ENCODE results near the gene HBS1L. TPM values are rescaled to one million over a fixed set of nuclear protein-coding genes. Genes with fewer than 3 reads are reported as not detected.

HBS1L gene
- total RNA-seq, 3 donors from 2014 or later (not counting 1 experiment from before 2014, with no cell fraction given), result 75.3 to 82.2 (median 80.1) TPM

GRCh38 chr6:135085700-135086413 is 31.2 kb upstream of the HBS1L start:
- no peak overlapping the region for H3K27ac ChIP-seq (ENCODE audit: low read length)
- Mint-ChIP-seq H3K4me1 (peaks cover 36% of the 10 kb centered on the region in 2 donors), H3K4me3 (no peak overlapping the region), H3K27me3 (ENCODE audit: low read depth in 2 of 2) (peaks cover 0 to 8% of the 10 kb centered on the region in 2 donors), H3K36me3 (peaks cover 9% of the 10 kb centered on the region), H3K9me3 (peaks cover 2 to 7% of the 10 kb centered on the region in 2 donors), H3K27ac (peak overlapping the region in 1 of 2 donors; percentile 47)
- TF ChIP-seq CTCF (IDR thresholded peaks at IDR 0.05), result no peak
- DNase-seq (peak in 1 of 2 donors; percentile 27), ATAC-seq (no peak)
- intact Hi-C loops (cut with micrococcal nuclease), result no loop called here
- no peaks in the 10 kb centered on the region for H3K36me3 ChIP-seq (ENCODE audit: control insufficient read depth, insufficient read depth, low read length)
- peaks cover 11% of the 10 kb centered on the region for H3K4me1 ChIP-seq (ENCODE audit: control insufficient read depth, insufficient read depth, low read length)
- H3K9me3 ChIP-seq (ENCODE audit: control insufficient read depth, insufficient read depth, low read length), result peaks cover 2% of the 10 kb centered on the region
- no peak overlapping the region for H3K4me3 ChIP-seq (ENCODE audit: low read length)
- no CpG with 5 or more reads among the region's 1 CpG for WGBS (ENCODE audit: insufficient coverage)
- H3K27me3 ChIP-seq (ENCODE audit: control insufficient read depth, insufficient read depth, low read length), result no peaks in the 10 kb centered on the region

- no peak for DNase-seq
- H3K4me3 Mint-ChIP-seq, result no peak overlapping the region
- no peak overlapping the region for H3K27ac ChIP-seq (ENCODE audit: low read length)
- no peak overlapping the region for H3K27ac Mint-ChIP-seq
- H3K9me3 Mint-ChIP-seq, result peaks cover 2 to 7% of the 10 kb centered on the region in 2 donors
- H3K9me3 ChIP-seq (ENCODE audit: control insufficient read depth, insufficient read depth, low read length), result peaks cover 2% of the 10 kb centered on the region
- intact Hi-C loops (cut with micrococcal nuclease), result no loop called here
- H3K27me3 ChIP-seq (ENCODE audit: control insufficient read depth, insufficient read depth, low read length), result no peaks in the 10 kb centered on the region
- H3K36me3 Mint-ChIP-seq, result peaks cover 9% of the 10 kb centered on the region
- peaks cover 11% of the 10 kb centered on the region for H3K4me1 ChIP-seq (ENCODE audit: control insufficient read depth, insufficient read depth, low read length)
- H3K36me3 ChIP-seq (ENCODE audit: control insufficient read depth, insufficient read depth, low read length), result no peaks in the 10 kb centered on the region
- ATAC-seq, result no peak
- WGBS (ENCODE audit: insufficient coverage), result no CpG with 5 or more reads among the region's 1 CpG
- no peak for TF ChIP-seq CTCF (IDR thresholded peaks at IDR 0.05)
- peaks cover 0 to 8% of the 10 kb centered on the region in 2 donors for H3K27me3 Mint-ChIP-seq (ENCODE audit: low read depth in 2 of 2)
- H3K4me1 Mint-ChIP-seq, result peaks cover 36% of the 10 kb centered on the region in 2 donors
- no peak overlapping the region for H3K4me3 ChIP-seq (ENCODE audit: low read length)
These were observed 30.3 kb upstream of the HBS1L start for GRCh38 chr6:135084916-135085269.

GRCh38 chr6:135084001-135084915 is 29.6 kb upstream of the HBS1L start:
- Mint-ChIP-seq H3K4me3 (no peak overlapping the region), H3K27me3 (ENCODE audit: low read depth in 2 of 2) (peaks cover 0 to 8% of the 10 kb centered on the region in 2 donors), H3K4me1 (peaks cover 34% of the 10 kb centered on the region in 2 donors), H3K36me3 (peaks cover 9% of the 10 kb centered on the region), H3K9me3 (peaks cover 2 to 7% of the 10 kb centered on the region in 2 donors), H3K27ac (no peak overlapping the region)
- DNase-seq (no peak), ATAC-seq (no peak)
- no peak overlapping the region for H3K27ac ChIP-seq (ENCODE audit: low read length)
- WGBS (ENCODE audit: insufficient coverage), result 56% methylated on average over 2 of the region's 5 CpGs
- peaks cover 11% of the 10 kb centered on the region for H3K4me1 ChIP-seq (ENCODE audit: control insufficient read depth, insufficient read depth, low read length)
- intact Hi-C loops (cut with micrococcal nuclease), result no loop called here
- peaks cover 2% of the 10 kb centered on the region for H3K9me3 ChIP-seq (ENCODE audit: control insufficient read depth, insufficient read depth, low read length)
- no peaks in the 10 kb centered on the region for H3K27me3 ChIP-seq (ENCODE audit: control insufficient read depth, insufficient read depth, low read length)
- H3K36me3 ChIP-seq (ENCODE audit: control insufficient read depth, insufficient read depth, low read length), result no peaks in the 10 kb centered on the region
- H3K4me3 ChIP-seq (ENCODE audit: low read length), result no peak overlapping the region
- TF ChIP-seq CTCF (IDR thresholded peaks at IDR 0.05), result no peak
